ENCODE measurements around the gene CARM1.

GRCh38 chr19:10946958-10947657, 75.8 kb downstream of the CARM1 start:
- no peak for TF ChIP-seq CTCF (IDR thresholded peaks at IDR 0.05)
- TF ChIP-seq POLR2A (IDR thresholded peaks at IDR 0.05): no peak

All from body of pancreas (tissue), 4 donors.